GM19455 (cell line): ENCODE data around the gene REV3L.
A peak's percentile ranks its signal among the peaks of the same experiment; 100 is the strongest.
"Not testable (repeated sequence)": the region's sequence is repeated elsewhere in the genome, so short reads cannot be mapped to it uniquely, and the experiment has no call there.

ENCODE experiments used
- ATAC-seq: cut with Tn5 transposase; IDR thresholded peaks from one replicate; pipeline ENCODE4 v1.9.1; 2021; ENCODE audit not compliant: unreplicated experiment

Gene REV3L

DNA sequence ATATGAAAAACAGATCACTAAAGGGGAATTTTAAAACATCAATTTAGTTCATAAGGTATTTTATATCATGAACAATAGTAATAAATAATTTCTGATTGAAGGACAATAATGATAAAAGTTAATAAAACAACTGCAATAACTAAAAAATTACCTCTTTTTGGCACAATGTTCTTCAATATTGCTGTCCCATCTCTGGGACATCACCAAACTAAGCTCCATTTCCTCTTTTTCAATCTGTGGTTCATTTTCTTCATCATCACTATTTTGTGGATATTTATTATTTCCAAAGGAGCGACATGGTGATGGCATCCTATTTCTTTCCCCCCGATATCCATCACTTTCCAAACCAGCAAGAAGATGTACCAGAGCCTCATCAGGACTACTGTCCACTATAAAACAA is 103.2 kb downstream of the REV3L start:
- ATAC-seq = no peak

DNA sequence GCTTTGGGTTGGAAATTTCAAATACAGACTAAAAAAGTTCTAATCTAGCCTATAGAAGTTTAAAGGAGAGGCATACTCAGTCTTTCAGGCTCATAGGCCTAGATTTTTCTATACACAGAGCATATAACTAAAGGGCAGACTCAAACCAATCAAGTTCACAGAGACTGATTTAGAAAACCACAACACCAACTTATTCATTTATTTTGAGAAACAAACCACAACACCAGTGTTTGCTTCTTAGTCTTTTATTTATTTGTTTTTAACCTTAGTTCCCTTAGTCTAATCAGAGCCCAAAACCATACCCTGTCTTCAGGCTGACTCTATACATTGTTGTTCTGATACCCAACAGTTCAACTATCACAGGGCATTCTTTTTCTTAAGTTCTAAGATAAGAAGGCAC is 103.7 kb downstream of the REV3L start:
- no peak for ATAC-seq

DNA sequence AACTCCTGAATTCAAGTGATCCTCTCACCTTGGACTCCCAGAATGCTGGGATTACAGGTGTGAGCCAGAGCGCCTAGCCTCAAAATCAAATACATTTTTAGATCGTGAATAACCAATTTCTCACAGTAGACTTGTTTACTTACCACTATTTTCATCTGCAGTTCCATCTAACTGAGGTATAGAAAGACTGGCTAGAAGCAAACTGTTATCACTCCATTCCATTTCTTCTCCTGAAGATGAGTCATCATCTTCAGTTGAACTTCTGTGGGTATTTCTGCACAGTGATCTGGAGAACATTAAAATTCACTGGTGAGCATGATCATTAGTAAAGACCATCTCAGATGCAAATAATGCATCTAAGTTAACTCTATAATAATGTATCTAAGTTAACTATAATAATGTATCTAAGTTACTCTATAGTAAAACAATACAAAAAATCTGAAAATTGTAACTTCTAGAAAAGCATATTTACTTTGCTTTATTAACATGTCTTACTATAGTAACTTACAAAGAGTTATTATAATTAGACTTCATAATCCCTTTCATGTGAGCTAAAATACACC is 105.4 kb downstream of the REV3L start:
- no peak for ATAC-seq

DNA sequence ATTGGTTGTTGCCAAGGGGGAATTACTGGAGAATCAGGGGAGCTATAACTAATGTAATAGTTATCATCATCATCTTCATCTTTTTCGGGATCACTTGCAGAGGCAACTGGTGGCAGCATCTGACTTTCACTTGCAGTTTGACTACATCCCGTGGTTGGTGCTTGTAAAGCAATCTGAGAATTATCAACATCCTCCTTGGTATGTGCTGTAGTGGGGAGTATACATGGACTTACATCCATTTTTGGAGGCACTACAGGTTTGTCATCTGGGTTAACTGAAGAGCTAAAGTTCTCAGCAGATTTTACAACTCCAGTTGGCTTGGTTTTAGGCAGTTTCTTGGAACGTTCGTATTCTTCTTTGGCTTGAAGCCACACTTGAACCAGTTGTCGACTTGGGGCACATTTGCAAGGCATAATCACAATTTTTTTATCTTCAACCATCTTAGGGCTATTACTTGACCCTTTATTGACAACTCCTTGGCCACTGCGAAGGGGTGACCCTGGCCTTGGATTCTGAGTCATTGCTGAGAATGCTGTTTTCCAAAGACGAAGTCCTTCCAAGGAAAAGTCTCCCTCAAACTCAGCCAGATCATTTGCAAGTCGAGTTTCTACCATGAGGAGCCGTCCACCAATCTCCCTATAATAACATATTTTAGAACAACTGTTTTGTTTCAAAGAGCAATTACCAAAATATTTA is 115.5 kb downstream of the REV3L start:
- no peak for ATAC-seq

DNA sequence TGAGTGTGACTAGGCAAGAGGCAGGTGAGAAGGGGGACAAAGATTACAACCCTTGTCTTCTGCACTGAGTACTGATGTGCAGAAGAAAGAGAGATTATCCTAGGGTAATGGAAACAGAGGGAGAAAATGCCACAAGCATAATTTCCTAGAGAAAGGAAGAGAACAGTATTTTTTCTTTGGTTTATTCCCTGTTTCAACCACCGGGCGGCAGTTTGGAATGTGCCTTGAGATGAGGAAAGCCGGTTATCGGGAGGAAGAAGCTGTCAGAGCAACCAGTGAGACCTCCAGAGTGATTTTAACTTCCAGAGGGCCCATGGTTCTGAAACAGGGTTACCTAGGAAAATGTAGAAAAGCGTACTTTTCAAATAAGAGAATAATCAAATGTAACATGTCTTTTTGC is 121.4 kb downstream of the REV3L start:
- no peak for ATAC-seq

DNA sequence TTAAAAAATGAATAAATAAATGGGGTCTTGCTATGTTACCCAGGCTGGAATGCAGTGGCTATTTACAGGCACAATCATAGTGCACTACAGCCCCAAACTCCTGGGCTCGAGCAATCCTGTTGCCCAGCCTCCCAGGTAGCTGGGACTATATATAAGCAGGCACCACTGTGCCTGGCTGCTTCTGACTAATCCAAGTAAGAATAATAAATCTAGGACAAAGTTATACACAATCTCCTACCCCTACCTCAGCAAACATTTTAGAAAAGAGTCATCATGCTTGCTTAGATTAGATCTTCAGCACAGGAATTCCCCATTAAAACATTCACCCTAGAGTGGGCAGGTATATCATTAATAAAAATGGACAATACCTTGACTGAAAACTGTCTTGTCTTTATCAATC is 124.6 kb downstream of the REV3L start:
- ATAC-seq = no peak

DNA sequence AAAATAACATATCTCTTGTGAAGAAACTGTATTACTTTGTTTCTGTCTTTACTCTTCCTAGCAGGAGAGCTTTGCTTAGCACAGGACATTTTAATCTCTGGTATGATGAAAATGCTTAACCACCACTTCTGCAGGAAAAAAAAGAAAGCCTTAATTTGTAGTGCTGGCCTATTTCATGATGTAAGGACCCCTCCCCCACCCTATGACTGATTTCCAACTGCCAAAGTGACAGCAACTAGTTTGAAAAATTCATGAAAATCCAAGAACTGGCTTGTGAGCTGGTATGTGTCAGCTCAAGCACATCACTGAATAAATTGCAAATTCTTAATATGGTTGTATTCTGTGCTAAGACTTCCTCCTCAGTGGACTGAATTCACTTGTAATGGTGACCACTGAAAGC is 125.3 kb downstream of the REV3L start:
- ATAC-seq = no peak

DNA sequence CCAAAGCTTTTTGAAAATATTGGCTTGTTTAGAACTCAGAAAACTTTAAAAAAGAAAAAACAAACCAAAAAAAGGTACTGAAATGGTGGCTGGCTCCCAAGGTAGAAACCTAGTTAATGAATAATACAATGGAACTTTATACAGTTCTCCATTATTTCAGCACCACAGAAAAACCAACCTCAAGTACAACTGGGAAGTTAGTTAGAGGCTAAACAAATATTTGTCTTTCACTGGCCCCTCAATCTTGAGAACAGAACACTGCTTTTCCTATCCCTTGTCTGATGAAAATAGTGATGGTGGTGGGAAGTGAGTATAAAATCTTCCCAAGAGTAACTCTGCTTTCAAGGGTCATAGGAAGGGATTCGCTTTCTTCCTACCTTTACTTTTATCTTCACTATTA is 126.5 kb downstream of the REV3L start:
- no peak for ATAC-seq

DNA sequence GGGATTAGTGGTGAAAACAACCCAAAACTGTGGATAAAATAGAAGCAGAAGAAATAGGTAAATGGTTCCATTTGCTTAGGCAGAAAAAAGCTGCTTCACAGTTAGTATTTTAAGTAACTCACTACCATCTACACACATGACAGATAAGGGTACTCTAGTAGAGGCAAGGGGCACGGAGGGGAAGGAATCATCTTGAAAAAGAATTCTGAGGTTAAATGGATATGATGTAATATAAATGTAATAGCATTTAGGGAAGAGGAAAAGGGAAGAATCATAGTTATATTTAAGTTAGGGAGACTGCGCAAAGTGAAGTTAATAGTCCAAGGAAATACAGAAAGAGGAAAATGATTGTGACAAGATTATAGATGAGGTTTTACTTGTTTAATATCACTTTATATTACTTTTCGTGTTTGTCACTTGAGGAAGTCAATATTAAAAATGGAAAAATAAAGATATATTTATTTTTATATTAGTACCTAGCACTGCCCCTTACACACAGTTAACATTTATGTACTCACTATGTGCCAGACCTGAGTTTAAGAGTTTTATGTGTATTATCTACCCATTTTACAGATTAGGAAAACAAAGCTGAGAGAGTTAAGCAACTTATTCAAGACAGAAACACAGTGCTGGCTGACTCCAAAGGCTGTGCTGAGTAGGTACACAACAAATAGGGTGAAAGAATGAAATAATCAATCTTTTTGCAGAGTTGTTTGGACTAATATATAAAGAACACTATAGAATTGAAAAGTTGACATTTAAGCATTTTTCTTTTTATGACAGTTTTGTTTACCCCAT is 128.1 kb downstream of the REV3L start:
- no peak for ATAC-seq

DNA sequence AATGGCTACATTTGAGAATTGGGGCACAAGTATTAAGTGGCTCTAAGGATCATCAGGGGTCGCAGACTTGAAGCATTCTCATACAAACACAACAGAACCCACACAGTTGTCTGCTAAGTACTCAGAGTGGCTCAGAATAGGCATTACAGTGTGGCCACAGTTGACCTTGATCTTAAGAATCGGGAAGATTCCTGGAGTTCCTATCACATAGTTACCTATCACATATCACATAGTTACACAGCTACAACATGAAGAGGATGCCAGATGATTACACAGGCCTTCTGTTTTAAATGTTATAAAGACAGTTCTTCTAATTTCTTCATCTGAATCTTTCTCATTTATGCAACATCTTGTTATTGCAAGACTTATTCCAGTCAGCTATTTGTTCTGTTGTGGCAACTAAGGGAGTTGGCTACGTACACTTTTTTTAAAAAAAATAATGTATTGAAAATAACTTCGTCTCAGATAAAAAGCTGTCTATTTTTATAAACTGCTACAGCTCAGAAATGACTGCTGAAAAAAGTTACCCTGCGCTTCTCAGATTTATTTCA is 129.0 kb downstream of the REV3L start:
- no peak for ATAC-seq

DNA sequence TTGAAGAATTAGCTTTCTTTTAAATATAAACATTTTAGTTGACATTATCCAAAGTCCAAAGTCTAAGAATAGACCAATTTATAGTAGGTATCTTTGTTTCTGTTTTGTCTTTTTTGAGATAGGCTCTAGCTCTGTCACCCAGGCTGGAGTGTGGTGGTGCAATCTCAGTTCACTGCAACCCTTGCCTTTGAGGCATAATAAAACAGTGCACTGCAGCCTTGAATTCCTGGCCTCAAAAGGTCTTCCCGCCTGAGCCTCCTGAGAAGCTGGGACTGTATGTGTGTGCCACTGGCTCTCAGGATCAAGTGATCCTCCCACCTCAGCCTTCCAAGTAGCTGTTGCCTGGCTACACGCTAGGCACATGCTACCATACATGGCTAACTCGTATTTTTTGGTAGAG is 135.4 kb downstream of the REV3L start:
- ATAC-seq = no peak

DNA sequence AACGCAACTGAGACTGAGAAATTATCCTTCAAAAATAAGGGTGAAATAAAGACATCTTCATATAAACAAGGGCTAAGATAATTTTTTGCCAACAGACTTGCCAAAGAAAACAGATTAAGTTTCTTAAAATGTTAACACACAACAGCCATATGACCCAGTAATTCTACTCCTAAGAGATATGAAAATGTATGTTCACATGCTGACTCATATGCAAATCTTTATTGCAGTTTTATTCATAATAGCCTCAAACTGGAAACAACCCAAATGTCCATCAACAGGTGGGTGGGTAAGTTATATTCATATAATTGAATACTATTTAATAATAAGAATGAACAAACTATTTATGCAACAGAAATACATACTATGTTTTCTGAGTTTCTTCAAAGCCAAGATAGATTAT is 140.1 kb downstream of the REV3L start:
- ATAC-seq = no peak

DNA sequence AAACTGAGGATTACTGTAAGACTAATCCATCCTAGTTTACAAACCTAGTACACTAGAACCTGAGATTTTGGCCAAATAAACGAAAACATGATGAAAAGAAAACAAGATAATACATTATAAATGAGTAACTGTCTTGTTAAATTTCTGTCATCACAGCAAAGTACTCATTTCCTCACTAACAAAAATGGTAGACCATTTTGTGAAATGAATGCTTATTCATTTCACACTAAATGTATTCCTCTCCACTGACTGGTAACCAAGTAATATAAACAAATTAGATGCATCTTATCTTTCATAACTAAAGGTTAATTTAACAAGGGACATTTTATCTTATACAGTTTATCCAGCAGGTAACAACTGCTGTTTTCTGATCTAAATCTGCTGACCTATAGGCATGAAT is 143.7 kb downstream of the REV3L start:
- peak; percentile 39 for ATAC-seq

DNA sequence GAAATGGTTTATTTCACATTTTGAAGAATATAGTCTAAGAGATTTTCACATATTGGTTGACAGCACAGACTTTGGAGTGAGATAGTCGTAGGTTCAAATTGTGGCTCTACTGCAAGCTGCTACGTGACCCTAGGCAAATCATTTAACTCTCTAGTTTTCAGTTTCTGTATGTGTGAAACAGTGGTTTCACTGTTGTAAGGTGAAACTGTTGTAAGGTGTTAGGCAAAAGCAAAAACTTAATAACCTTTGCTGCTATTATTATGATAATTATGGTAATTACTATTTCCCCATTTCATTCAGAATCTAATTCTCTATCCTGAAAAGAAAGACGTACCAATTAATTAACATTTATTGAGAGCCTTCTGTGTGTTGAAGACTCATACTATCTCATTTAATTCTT is 144.2 kb downstream of the REV3L start:
- ATAC-seq = peak; percentile 100

DNA sequence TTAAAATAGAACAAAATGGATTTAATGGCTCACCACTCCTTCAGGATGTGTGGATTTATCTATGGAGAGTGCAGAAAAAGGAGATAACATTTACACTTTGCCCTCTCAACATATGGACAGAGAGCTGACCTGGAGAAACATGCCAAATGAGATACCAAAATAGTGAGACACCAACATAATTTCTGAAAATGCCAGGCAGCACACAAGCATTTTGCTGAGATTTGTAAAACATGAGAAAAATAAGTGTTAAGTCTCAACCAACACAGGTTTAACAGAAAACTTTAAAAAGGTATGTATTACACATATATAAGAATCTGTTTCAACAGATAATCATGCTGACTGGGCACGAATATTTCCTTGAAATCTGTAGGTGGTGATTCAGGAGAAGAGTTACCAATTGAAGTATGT is 145.2 kb downstream of the REV3L start:
- no peak for ATAC-seq

DNA sequence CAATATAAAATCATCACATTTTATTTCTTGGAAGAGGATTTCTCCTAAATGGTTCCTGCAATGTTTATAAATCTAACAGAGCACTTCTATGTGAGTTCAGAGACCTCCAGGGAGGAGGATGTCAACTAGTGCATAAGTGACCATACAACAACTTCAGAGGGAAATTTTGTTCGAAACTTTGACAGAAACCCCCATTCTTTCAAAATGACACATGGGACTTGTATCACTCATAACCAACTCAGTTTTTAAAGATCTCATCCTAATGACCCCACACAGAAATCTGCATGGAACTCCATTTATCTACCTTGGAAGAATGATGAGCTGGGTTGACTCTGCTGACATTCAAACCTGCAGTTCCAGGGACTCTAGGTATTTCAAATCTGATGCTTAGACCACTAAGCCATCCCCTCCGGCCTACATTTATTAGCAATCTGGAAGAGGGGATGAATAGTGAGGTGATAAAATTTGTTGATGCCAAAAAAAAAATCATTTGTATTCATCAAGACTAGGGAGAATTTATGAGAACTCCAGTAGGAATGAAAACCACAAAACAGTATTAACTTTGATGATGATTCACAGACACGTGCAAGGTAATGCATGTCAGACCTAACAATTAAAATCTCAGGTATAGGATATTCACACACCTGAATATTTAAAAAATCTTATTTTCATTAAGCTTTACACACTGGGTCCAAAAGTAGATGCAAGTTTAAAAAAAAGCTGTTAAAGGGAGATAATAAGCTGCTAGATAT is 153.0 kb downstream of the REV3L start:
- peak; percentile 63 for ATAC-seq

DNA sequence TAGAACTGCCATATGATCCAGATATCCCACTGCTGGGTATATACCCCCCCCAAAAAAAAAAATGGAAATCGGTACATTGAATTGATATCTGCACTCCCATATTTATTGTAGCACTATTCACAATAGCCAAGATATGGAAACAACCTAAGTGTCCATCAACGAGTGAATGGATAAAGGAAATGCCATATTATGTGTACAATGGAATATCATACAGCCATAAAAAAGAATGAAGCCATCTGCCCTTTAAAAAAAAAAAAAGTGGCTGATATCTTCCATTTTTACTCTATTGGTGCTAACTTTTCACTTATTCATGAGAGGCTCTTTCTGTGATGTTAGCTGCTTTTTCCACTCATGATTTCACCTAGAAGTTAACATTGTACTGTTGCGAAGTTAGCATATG is 156.5 kb downstream of the REV3L start:
- no peak for ATAC-seq

DNA sequence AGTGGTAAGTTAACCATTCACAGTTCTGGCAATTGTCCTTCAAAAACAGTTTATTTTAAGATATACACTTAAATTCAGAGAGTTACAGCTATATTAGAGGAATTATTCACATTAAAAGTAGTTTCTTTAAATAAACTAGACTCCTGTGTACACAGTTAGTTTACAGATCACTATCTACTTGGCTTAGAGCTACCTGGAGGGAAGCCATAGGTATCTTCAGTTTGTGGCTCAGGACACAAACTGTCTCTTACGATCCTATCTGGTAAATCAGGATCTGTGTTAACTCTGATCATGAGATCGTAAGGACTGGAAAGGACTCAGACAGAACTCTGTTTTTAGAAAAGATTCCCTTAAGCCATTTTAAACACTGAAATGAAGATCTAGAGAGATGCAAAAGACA is 160.9 kb downstream of the REV3L start:
- no peak for ATAC-seq

DNA sequence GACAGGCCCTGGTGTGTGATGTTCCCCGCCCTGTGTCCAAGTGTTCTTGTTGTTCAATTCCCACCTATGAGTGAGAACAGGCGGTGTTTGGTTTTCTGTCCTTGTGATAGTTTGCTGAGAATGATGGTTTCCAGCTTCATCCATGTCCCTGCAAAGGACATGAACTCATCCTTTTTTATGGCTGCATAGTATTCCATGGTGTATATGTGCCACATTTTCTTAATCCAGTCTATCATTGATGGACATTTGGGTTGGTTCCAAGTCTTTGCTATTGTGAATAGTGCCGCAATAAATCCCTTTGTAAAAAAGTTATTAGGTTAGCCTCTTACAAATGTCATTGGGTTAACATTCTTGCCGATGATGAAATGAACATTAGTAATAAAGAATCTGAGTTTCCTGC is 175.1 kb downstream of the REV3L start:
- not testable (repeated sequence) for ATAC-seq

DNA sequence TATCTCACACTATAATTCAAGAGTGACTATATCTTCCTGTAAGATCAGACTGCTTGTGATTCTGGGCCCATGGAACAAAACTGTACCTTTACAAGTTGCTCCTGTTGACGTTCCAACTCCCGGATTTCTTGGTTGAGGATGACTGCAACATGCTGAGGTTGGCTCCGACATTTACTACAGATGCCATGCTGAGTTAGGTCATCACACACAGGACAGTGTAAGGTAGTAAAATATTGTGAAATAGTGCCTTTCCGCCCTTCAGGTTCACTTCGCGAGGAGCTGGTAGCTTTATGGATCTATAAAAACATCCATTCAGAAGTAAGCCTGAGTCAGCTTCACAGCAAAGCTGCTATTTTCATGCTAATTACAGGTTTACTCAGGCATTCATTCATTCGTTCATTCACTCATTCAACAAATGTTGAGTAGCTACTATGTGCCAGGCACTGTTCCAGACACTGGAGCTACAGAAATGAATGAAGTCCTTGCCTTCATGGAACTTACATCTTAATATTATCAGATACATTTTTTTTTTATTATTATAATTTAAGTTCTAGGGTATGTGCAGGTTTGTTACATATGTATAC is 175.7 kb downstream of the REV3L start:
- no peak for ATAC-seq
